ENCODE measurements around the gene MEIKIN. TPM values are rescaled to one million over a fixed set of nuclear protein-coding genes. Genes with fewer than 3 reads are reported as not detected.

The MEIKIN gene
- total and polyA plus RNA-seq, 2 donors (not counting 3 experiments of a cell fraction or from before 2014, with no cell fraction given) = not detected

- H3K4me1 ChIP-seq (ENCODE audit: control insufficient read depth, extremely low read depth, insufficient read depth, low read length) = no peaks in the 10 kb centered on the region
- POLR2A ChIA-PET = no interaction called here
- H4K20me1 ChIP-seq (replicated peaks; ENCODE audit: control insufficient read depth, extremely low read depth, insufficient read depth, low read length) = no peaks in the 10 kb centered on the region
- DNase-seq (ENCODE audit: low read depth, low spot score) (no peak), FAIRE-seq (no peak)
- H3K9me1 ChIP-seq (replicated peaks; ENCODE audit: control insufficient read depth, extremely low read depth, insufficient read depth, low read length) = no peaks in the 10 kb centered on the region
- no peak overlapping the region for H3K4me3 ChIP-seq (replicated peaks in 1 of 3; ENCODE audit: insufficient read depth in 1 of 3, low read depth in 1 of 3, low read length in 3 of 3)
- no peak overlapping the region for H2AFZ ChIP-seq (ENCODE audit: low read depth, low read length)
- no peaks in the 10 kb centered on the region for H3K27me3 ChIP-seq (ENCODE audit: control insufficient read depth in 2 of 2, insufficient read depth in 2 of 2, low read length in 2 of 2)
- no peaks in the 10 kb centered on the region for H3K36me3 ChIP-seq (ENCODE audit: control insufficient read depth in 2 of 2, extremely low read depth in 1 of 2, insufficient read depth in 2 of 2, low read length in 2 of 2)
- TF ChIP-seq GATA2 (IDR thresholded peaks at IDR 0.05; ENCODE audit: insufficient read depth, insufficient read length, low read depth, low read length) (no peak), FOS (IDR thresholded peaks at IDR 0.05; ENCODE audit: borderline replicate concordance, insufficient read depth, low read length) (no peak), JUN (IDR thresholded peaks at IDR 0.05; ENCODE audit: borderline replicate concordance, insufficient read depth, insufficient read length, low read depth) (no peak), MAX (IDR thresholded peaks at IDR 0.05; ENCODE audit: insufficient read depth, insufficient read length) (no peak), POLR2AphosphoS5 (IDR thresholded peaks at IDR 0.05; ENCODE audit: insufficient read depth, low read depth, low read length) (no peak), POLR2A (IDR thresholded peaks at IDR 0.05; ENCODE audit: low read depth, low read length) (no peak), EZH2 (IDR thresholded peaks at IDR 0.05; ENCODE audit: borderline replicate concordance, low read depth, low read length, severe bottlenecking) (no peak), MYC (IDR thresholded peaks at IDR 0.05; ENCODE audit: low read depth, low read length) (no peak), CTCF (IDR thresholded peaks at IDR 0.05; ENCODE audit: extremely low read depth in 1 of 2, insufficient read depth in 1 of 2, low read depth in 1 of 2, low read length in 2 of 2) (no peak)
- no peak overlapping the region for H3K27ac ChIP-seq (ENCODE audit: insufficient read depth, low read depth, low read length)
- H3K79me2 ChIP-seq (ENCODE audit: control insufficient read depth, insufficient read depth, low read length) = peaks cover 84% of the 10 kb centered on the region
- intact Hi-C loops (cut with micrococcal nuclease) = no loop called here
- dilution Hi-C loops (cut with MboI; ENCODE audit: extremely low pct_ligation_motif_present, low sequenced_read_pairs) = no loop called here
- H3K4me2 ChIP-seq (ENCODE audit: insufficient read depth, low read length) = no peak overlapping the region
- H3K9ac ChIP-seq (replicated peaks; ENCODE audit: extremely low read depth, insufficient read depth, low read length) = no peak overlapping the region
- no peaks in the 10 kb centered on the region for H3K9me3 ChIP-seq (replicated peaks; ENCODE audit: control insufficient read depth, insufficient read depth, low read length)
- no TSS peak for BruUV-seq (replicated peaks)
- CTCF ChIA-PET = interaction anchor here (1.0 kb wide), 1 partner anchor 10 kb away, joined by 3 read pairs; no protein-coding TSS in a partner anchor
These were observed 162.1 kb downstream of the MEIKIN start for GRCh38 chr5:131783357-131783756.

Data from endothelial cell of umbilical vein (primary cell).